IMR-90 (cell line): ENCODE measurements around the gene CEP152. TPM values are rescaled to one million over a fixed set of nuclear protein-coding genes. Genes with fewer than 3 reads are reported as not detected.

Experiments
- ATAC-seq: fragments of 200-7000 bp; cut with Tn5 transposase; 2 replicates; pipeline ENCODE4 v1.9.1; 2020; ENCODE audit warnings: low read depth, mild to moderate bottlenecking, moderate library complexity
- BruUV-seq: library from RNA; stranded (reverse); fragments of 400-500 nt; replicated peaks from 2 replicates; lab custom pipeline; 2021; lab: Mats Ljungman, UMichigan
- CTCF ChIA-PET: fragments of 300-600 bp; formaldehyde crosslinking; extraction: SDS; loops from one replicate; lab custom pipeline; 2021; ENCODE audit warnings: antibody characterized with exemption; lab: Yijun Ruan, JAX
- POLR2A ChIA-PET: fragments of 300-600 bp; sonication (Branson Sonifier 250); formaldehyde crosslinking; loops from one replicate; lab custom pipeline; 2022; ENCODE audit warnings: antibody characterized with exemption; ENCODE audit not compliant: unreplicated experiment; lab: Charles Lee
- DNase-seq: peaks from one replicate; pipeline ENCODE4 v3.0.0; 2013
- H2AFZ ChIP-seq: replicated peaks from 2 replicates; pipeline ENCODE3; 2013; ENCODE audit warnings: low read length, mild to moderate bottlenecking; ENCODE audit not compliant: poor library complexity
- H2AK5ac ChIP-seq: 2 replicates; pipeline ENCODE4 v1.6.1; 2013; ENCODE audit warnings: low read depth, low read length, inconsistent platforms
- H2AK9ac ChIP-seq: replicated peaks from 2 replicates; pipeline ENCODE3; 2013; ENCODE audit warnings: mild to moderate bottlenecking, low read depth, low read length, moderate library complexity; ENCODE audit not compliant: poor library complexity
- H2BK120ac ChIP-seq: 2 replicates; pipeline ENCODE4 v1.6.1; 2013; ENCODE audit warnings: low read depth, low read length, inconsistent platforms
- H2BK15ac ChIP-seq: 3 replicates; pipeline ENCODE4 v1.6.1; 2013; ENCODE audit warnings: low read depth, low read length, inconsistent platforms
- H2BK20ac ChIP-seq: 2 replicates; pipeline ENCODE4 v1.6.1; 2013; ENCODE audit warnings: low read depth, mild to moderate bottlenecking, inconsistent platforms, low read length, moderate library complexity
- H2BK5ac ChIP-seq: 2 replicates; pipeline ENCODE4 v1.6.1; 2013; ENCODE audit warnings: mild to moderate bottlenecking, low read depth, low read length, inconsistent platforms; ENCODE audit not compliant: poor library complexity, severe bottlenecking
- H3K14ac ChIP-seq: replicated peaks from 2 replicates; pipeline ENCODE4 v1.6.1; 2013; ENCODE audit warnings: low read depth, low read length, inconsistent platforms
- H3K18ac ChIP-seq: 2 replicates; pipeline ENCODE4 v1.6.1; 2013; ENCODE audit warnings: low read depth, low read length, control low read depth
- H3K23ac ChIP-seq: 2 replicates; pipeline ENCODE4 v1.6.1; 2013; ENCODE audit warnings: low read depth, low read length, inconsistent platforms
- H3K27ac ChIP-seq: 2 replicates; pipeline ENCODE4 v1.5.1; 2013; ENCODE audit warnings: mild to moderate bottlenecking, control low read depth, low read length; ENCODE audit not compliant: insufficient read depth
- H3K27me3 ChIP-seq: 2 replicates; pipeline ENCODE4 v1.6.1; 2013; ENCODE audit warnings: low read length; ENCODE audit not compliant: control insufficient read depth, insufficient read depth
- H3K36me3 ChIP-seq: 2 replicates; pipeline ENCODE4 v1.6.1; 2013; ENCODE audit warnings: low read length, mixed read lengths; ENCODE audit not compliant: control insufficient read depth, insufficient read depth
- H3K4ac ChIP-seq: 2 replicates; pipeline ENCODE4 v1.6.1; 2013; ENCODE audit warnings: low read depth, low read length, inconsistent platforms
- H3K4me1 ChIP-seq: 2 replicates; pipeline ENCODE4 v1.6.1; 2013; ENCODE audit warnings: low read length, mixed read lengths; ENCODE audit not compliant: control insufficient read depth, insufficient read depth
- H3K4me2 ChIP-seq: 2 replicates; pipeline ENCODE4 v1.6.1; 2013; ENCODE audit warnings: low read depth, mild to moderate bottlenecking, control low read depth, low read length, moderate library complexity
- H3K4me3 ChIP-seq: 2 replicates; pipeline ENCODE4 v1.5.1; 2013; ENCODE audit warnings: low read depth, mild to moderate bottlenecking, control low read depth, low read length, moderate library complexity; ENCODE audit not compliant: insufficient read depth
- H3K56ac ChIP-seq: 2 replicates; pipeline ENCODE4 v1.6.1; 2013; ENCODE audit warnings: low read length, inconsistent platforms; ENCODE audit not compliant: insufficient read depth; ENCODE audit errors: extremely low read depth
- H3K79me1 ChIP-seq, 2 experiments: 2 replicates each; pipeline ENCODE4 v1.6.1; 2013; ENCODE audit warnings: low read length in 2 of 2, inconsistent platforms in 1 of 2, low read depth in 1 of 2
- H3K9ac ChIP-seq: 2 replicates; pipeline ENCODE4 v1.6.1; 2013; ENCODE audit warnings: low read depth, low read length, control low read depth
- H3K9me1 ChIP-seq: 2 replicates; pipeline ENCODE4 v1.6.1; 2013; ENCODE audit warnings: low read length, inconsistent platforms; ENCODE audit not compliant: insufficient read depth
- H3K9me3 ChIP-seq: 2 replicates; pipeline ENCODE4 v1.6.1; 2013; ENCODE audit warnings: low read length; ENCODE audit not compliant: control insufficient read depth, insufficient read depth
- H4K20me1 ChIP-seq: 2 replicates; pipeline ENCODE4 v1.6.1; 2013; ENCODE audit warnings: low read length, inconsistent platforms; ENCODE audit not compliant: insufficient read depth
- H4K5ac ChIP-seq: 2 replicates; pipeline ENCODE4 v1.6.1; 2013; ENCODE audit warnings: mild to moderate bottlenecking, low read depth, low read length, control low read depth
- H4K8ac ChIP-seq, 2 experiments: 2 replicates each; pipeline ENCODE4 v1.6.1; 2013; ENCODE audit warnings: low read depth in 2 of 2, low read length in 2 of 2, control low read depth in 1 of 2, inconsistent platforms in 1 of 2
- H4K91ac ChIP-seq: 2 replicates; pipeline ENCODE4 v1.6.1; 2013; ENCODE audit warnings: low read depth, low read length, inconsistent platforms; ENCODE audit not compliant: insufficient read depth
- FOS ChIP-seq: fragments of 150-350 bp; IDR thresholded peaks from 2 replicates; pipeline ENCODE4 v1.6.1; 2016; ENCODE audit warnings: low read depth, low read length
- RFX5 ChIP-seq: IDR thresholded peaks from 2 replicates; pipeline ENCODE4 v1.8.0; 2012; ENCODE audit warnings: low read depth, mild to moderate bottlenecking, low read length, moderate library complexity
- WGBS, 2 experiments: methylation state at CpG; one replicate each; pipeline versions ENCODE4 v1.1.5 to v1.1.7; 2013; ENCODE audit warnings: missing lambda C conversion rate in 2 of 2; ENCODE audit not compliant: insufficient read length in 1 of 2; ENCODE audit errors: extremely low coverage in 2 of 2; 5-methylcytosine and 5-hydroxymethylcytosine counted together
- dilution Hi-C: fragments of 300-500 bp; cut with HindIII; formaldehyde crosslinking; loops from one replicate; pipeline ENCODE4 v1.14.3; 2018; ENCODE audit warnings: low sequenced_read_pairs; ENCODE audit not compliant: unreplicated experiment
- in situ Hi-C: fragments of 300-500 bp; cut with MboI; formaldehyde crosslinking; loops from 3 replicates; pipeline ENCODE4 v1.14.3; 2019; ENCODE audit warnings: low sequenced_read_pairs, inconsistent platforms, mixed read lengths
- intact Hi-C: fragments of 100-400 bp; cut with micrococcal nuclease; formaldehyde crosslinking; loops from 2 replicates; pipeline ENCODE4 v1.10.0; 2022
- polyA plus RNA-seq, 3 experiments: library from polyadenylated mRNA; depleted of rRNA; stranded (reverse); fragments of >200 nt; gene quantifications; 2 replicates each; pipeline ENCODE4 v1.2.3, GENCODE V29; 2012; ENCODE audit warnings: low replicate concordance in 1 of 3
- total RNA-seq: library from RNA; depleted of rRNA; stranded (reverse); fragments of >200 nt; gene quantifications from 2 replicates; pipeline ENCODE4 v1.2.3, GENCODE V29; 2012
- TF ChIP-seq, protein P1 (sequence below): conservative IDR thresholded peaks from 2 replicates; pipeline ENCODE4 v1.5.1; 2012; ENCODE audit warnings: mild to moderate bottlenecking, low read depth, low read length, improper control_type of control experiment

The CEP152 gene
- total and polyA plus RNA-seq, 2 of the 4 experiments (the other 2 are of a cell fraction) = 2.1 to 7.3 TPM

DNA sequence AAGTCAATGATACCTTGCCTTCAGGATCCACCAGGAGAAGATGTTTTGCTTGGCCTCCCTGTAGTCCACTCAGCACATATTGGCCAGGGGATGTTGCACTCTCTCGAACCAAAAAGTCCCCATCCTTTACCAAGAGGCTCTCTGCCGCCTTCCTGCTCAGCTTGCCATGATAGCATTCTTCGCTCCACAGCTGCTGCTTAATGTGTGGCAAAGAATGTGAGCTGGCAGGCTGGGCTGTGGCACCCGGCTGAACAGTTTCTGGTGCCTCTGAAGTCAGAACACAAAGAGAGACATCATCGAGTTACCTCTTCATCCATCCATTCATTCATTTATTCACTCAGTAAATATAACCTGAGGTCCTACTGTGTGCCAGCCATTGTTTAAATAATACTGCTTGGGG is 23.9 kb upstream of the CEP152 start:
- no peak for DNase-seq
- ATAC-seq = no peak
- CTCF ChIA-PET = interaction anchor here (1.3 kb wide), 1 partner anchor 9 kb away, joined by 3 read pairs; no protein-coding TSS in a partner anchor

More for the DNA sequence above, 23.9 kb upstream of the CEP152 start:
- no peak overlapping the region for H3K4me2 ChIP-seq
- H3K4ac ChIP-seq = no peak overlapping the region
- no peak overlapping the region for H2AK5ac ChIP-seq
- H3K27ac ChIP-seq = no peak overlapping the region
- H3K23ac ChIP-seq = no peak overlapping the region
- intact Hi-C loops = no loop called here
- no peak overlapping the region for H2BK15ac ChIP-seq
- no peak overlapping the region for H2BK20ac ChIP-seq
- no peak overlapping the region for H3K14ac ChIP-seq
- in situ Hi-C loops = no loop called here
- TF ChIP-seq, protein P1, sequence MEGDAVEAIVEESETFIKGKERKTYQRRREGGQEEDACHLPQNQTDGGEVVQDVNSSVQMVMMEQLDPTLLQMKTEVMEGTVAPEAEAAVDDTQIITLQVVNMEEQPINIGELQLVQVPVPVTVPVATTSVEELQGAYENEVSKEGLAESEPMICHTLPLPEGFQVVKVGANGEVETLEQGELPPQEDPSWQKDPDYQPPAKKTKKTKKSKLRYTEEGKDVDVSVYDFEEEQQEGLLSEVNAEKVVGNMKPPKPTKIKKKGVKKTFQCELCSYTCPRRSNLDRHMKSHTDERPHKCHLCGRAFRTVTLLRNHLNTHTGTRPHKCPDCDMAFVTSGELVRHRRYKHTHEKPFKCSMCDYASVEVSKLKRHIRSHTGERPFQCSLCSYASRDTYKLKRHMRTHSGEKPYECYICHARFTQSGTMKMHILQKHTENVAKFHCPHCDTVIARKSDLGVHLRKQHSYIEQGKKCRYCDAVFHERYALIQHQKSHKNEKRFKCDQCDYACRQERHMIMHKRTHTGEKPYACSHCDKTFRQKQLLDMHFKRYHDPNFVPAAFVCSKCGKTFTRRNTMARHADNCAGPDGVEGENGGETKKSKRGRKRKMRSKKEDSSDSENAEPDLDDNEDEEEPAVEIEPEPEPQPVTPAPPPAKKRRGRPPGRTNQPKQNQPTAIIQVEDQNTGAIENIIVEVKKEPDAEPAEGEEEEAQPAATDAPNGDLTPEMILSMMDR = no peak
- TF ChIP-seq FOS (no peak), RFX5 (no peak)
- BruUV-seq = no TSS peak
- no peak overlapping the region for H2AK9ac ChIP-seq
- no peaks in the 10 kb centered on the region for H3K4me1 ChIP-seq
- H3K9me3 ChIP-seq = peaks cover 5% of the 10 kb centered on the region; the same call in 1 of the 2 replicates
- H4K91ac ChIP-seq = no peak overlapping the region
- H2BK120ac ChIP-seq = no peak overlapping the region
- dilution Hi-C loops = no loop called here
- POLR2A ChIA-PET = no interaction called here
- no peaks in the 10 kb centered on the region for H3K27me3 ChIP-seq
- H4K8ac ChIP-seq = no peak overlapping the region
- H3K4me3 ChIP-seq = no peak overlapping the region
- H3K9me1 ChIP-seq = no peaks in the 10 kb centered on the region
- peaks cover 4% of the 10 kb centered on the region for H3K36me3 ChIP-seq
- no peaks in the 10 kb centered on the region for H4K20me1 ChIP-seq
- no peak overlapping the region for H2AFZ ChIP-seq
- no peaks in the 10 kb centered on the region for H3K79me1 ChIP-seq
- H3K9ac ChIP-seq = no peak overlapping the region
- H3K18ac ChIP-seq = no peak overlapping the region
- no peak overlapping the region for H3K56ac ChIP-seq
- no peak overlapping the region for H2BK5ac ChIP-seq
- no peak overlapping the region for H4K5ac ChIP-seq
- WGBS, 2 experiments = no CpG with 5 or more reads among the region's 5 CpGs
